Activated CD8-positive, alpha-beta memory T cell treated with anti-CD3 and anti-CD28 coated beads for 48 hours (primary cell): ENCODE measurements around the gene DET1.
"Not testable (repeated sequence)": the region's sequence is repeated elsewhere in the genome, so short reads cannot be mapped to it uniquely, and the experiment has no call there.

Experiments
- DNase-seq, 3 experiments: peaks; one replicate each; pipeline ENCODE4 v3.0.0-alpha.2; 2020; ENCODE audit warnings: low read depth in 2 of 3, low spot score in 2 of 3

The DET1 gene

GRCh38 chr15:88546248-88547129, at the start of gene DET1:
Gene DET1, minus strand, starts transcription at chr15:88546681. Its CDS starts 14,976 bp downstream, at chr15:88531705.
- peak; percentile 64 to 84 (median 81) for DNase-seq

- no peak for DNase-seq
Measured at GRCh38 chr15:88591384-88591783, 44.9 kb upstream of the DET1 start.

- no peak for DNase-seq
Measured at GRCh38 chr15:88590759-88591158, 44.3 kb upstream of the DET1 start.

GRCh38 chr15:88586401-88587162, 40.1 kb upstream of the DET1 start:
- no peak for DNase-seq

GRCh38 chr15:88580532-88580931, 34.1 kb upstream of the DET1 start:
- DNase-seq, result no peak

GRCh38 chr15:88579322-88579721, 32.8 kb upstream of the DET1 start:
- no peak for DNase-seq

- no peak for DNase-seq
Measured at GRCh38 chr15:88574655-88575054, 28.2 kb upstream of the DET1 start.

- DNase-seq, result no peak
Measured at GRCh38 chr15:88574077-88574476, 27.6 kb upstream of the DET1 start.

GRCh38 chr15:88571852-88572259, 25.4 kb upstream of the DET1 start:
- DNase-seq, result no peak

- no peak for DNase-seq
Measured at GRCh38 chr15:88571153-88571851, 24.8 kb upstream of the DET1 start.

GRCh38 chr15:88568589-88568988, 22.1 kb upstream of the DET1 start:
- no peak for DNase-seq

- no peak for DNase-seq
Measured at GRCh38 chr15:88564741-88565140, 18.3 kb upstream of the DET1 start.

GRCh38 chr15:88563638-88564037, 17.2 kb upstream of the DET1 start:
- DNase-seq, result no peak

- DNase-seq, result not testable (repeated sequence)
Measured at GRCh38 chr15:88559565-88559964, 13.1 kb upstream of the DET1 start.

- not testable (repeated sequence) for DNase-seq
Measured at GRCh38 chr15:88558026-88558425, 11.5 kb upstream of the DET1 start.

- DNase-seq, result not testable (repeated sequence)
Measured at GRCh38 chr15:88548009-88548408, 1.5 kb upstream of the DET1 start.

GRCh38 chr15:88545578-88546247, 768 bp downstream of the DET1 start:
- DNase-seq, result not testable (repeated sequence)

GRCh38 chr15:88543065-88543776, 3.3 kb downstream of the DET1 start:
- DNase-seq, result no peak

- no peak for DNase-seq
Measured at GRCh38 chr15:88542342-88542733, 4.1 kb downstream of the DET1 start.

- no peak for DNase-seq
Measured at GRCh38 chr15:88541709-88542341, 4.7 kb downstream of the DET1 start.
